Measurements from ENCODE around the gene MGAT3. TPM values are rescaled to one million over a fixed set of nuclear protein-coding genes. Genes with fewer than 3 reads are reported as not detected.
"Not testable (repeated sequence)": the region's sequence is repeated elsewhere in the genome, so short reads cannot be mapped to it uniquely, and the experiment has no call there.

The MGAT3 gene
- total and polyA plus RNA-seq, 10 donors, result 1.3 to 14.4 (median 9.1) TPM

- no peak for TF ChIP-seq POLR2AphosphoS5 (IDR thresholded peaks at IDR 0.05)
- Histone ChIP-seq H3K36me3 (peaks cover 0 to 23% (median 0%) of the 10 kb centered on the region in 6 donors), H3K9me3 (no peaks in the 10 kb centered on the region), H3K27ac (no peak overlapping the region), H3K27me3 (replicated peaks in 1 of 7) (no peaks in the 10 kb centered on the region), H3K4me1 (peaks cover 0 to 97% (median 31%) of the 10 kb centered on the region in 6 donors), H3K4me3 (no peak overlapping the region)
- intact Hi-C loops (cut with DNase I; ENCODE audit: low total_unique reads), result loop anchor here (10.0 kb wide), 1 partner anchor 85 kb away; no protein-coding TSS in a partner anchor
- 91 to 96% (median 93%) methylated on average over 11 of the region's 11 CpGs for WGBS, 5 donors
- DNase-seq, result peak; percentile 14
Measured at GRCh38 chr22:39409516-39410029, 47.2 kb upstream of the MGAT3 start.

DNA sequence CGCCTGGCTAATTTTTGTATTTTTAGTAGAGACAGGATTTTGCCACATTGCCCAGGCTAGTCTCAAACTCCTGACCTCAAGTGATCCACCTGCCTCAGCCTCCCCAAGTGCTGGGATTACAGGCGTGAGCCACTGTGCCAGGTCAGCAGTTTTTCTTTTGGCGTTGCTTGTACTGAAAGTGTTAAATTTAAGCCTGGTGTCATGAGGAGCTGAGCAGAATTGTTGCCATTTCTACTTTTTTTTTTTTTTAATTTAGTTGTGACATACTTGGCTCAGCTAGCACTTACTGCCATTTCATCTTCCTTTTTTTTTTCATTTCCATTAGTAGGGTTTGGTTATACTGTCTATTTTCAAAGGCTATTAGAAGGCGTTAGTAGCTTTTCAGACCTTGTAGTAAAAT is 46.5 kb upstream of the MGAT3 start:
- H3K4me3 ChIP-seq, result no peak overlapping the region
- peak; percentile 6 for DNase-seq
- peaks cover 0 to 23% (median 5%) of the 10 kb centered on the region in 6 donors for H3K36me3 ChIP-seq
- H3K4me1 ChIP-seq, result peaks cover 0 to 96% (median 31%) of the 10 kb centered on the region in 6 donors
- peak overlapping the region in 1 of 8 donors; percentile 10 for H3K27ac ChIP-seq
- intact Hi-C loops (cut with DNase I; ENCODE audit: low total_unique reads), result no loop called here
- H3K27me3 ChIP-seq (replicated peaks in 1 of 7), result no peaks in the 10 kb centered on the region
- no peaks in the 10 kb centered on the region for H3K9me3 ChIP-seq
- WGBS, 5 donors, result 58 to 84% (median 76%) methylated on average over 4 of the region's 4 CpGs
- TF ChIP-seq POLR2A (IDR thresholded peaks at IDR 0.05) (no peak), POLR2AphosphoS5 (IDR thresholded peaks at IDR 0.05) (no peak)
- TF ChIP-seq, protein P1, sequence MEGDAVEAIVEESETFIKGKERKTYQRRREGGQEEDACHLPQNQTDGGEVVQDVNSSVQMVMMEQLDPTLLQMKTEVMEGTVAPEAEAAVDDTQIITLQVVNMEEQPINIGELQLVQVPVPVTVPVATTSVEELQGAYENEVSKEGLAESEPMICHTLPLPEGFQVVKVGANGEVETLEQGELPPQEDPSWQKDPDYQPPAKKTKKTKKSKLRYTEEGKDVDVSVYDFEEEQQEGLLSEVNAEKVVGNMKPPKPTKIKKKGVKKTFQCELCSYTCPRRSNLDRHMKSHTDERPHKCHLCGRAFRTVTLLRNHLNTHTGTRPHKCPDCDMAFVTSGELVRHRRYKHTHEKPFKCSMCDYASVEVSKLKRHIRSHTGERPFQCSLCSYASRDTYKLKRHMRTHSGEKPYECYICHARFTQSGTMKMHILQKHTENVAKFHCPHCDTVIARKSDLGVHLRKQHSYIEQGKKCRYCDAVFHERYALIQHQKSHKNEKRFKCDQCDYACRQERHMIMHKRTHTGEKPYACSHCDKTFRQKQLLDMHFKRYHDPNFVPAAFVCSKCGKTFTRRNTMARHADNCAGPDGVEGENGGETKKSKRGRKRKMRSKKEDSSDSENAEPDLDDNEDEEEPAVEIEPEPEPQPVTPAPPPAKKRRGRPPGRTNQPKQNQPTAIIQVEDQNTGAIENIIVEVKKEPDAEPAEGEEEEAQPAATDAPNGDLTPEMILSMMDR (IDR thresholded peaks at IDR 0.05 in 8 of 11, conservative IDR thresholded peaks at IDR 0.05 in 3 of 11), result no peak

DNA sequence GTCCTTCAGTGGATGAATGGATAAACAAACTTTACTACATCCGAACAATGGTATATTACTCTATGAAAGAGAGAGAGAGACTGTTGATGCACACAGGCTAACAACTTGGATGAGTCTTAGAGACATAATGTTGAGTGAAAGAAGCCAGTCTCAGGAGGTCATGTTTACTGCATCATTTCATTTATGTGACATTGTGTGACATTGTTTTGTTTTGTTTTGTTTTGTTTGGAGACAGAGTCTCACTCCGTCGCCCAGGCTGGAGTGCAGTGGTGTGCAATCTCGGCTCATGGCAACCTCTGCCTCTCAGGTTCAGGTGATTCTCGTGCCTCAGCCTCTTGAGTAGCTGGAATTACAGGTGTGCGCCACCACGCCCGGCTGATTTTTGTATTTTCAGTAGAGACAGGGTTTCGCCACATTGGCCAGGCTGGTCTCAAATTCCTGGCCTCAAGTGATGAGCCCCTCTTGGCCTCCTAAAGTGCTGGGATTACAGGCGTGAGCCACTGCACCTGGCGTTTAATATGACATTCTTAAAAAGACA is 44.9 kb upstream of the MGAT3 start:
- H3K27me3 ChIP-seq (replicated peaks in 1 of 7); H3K9me3 ChIP-seq; intact Hi-C loops (cut with DNase I; ENCODE audit: low total_unique reads); H3K4me3 ChIP-seq: not testable (repeated sequence)
- Histone ChIP-seq H3K36me3 (peaks cover 4 to 29% (median 19%) of the 10 kb centered on the region in 6 donors), H3K4me1 (peaks cover 0 to 90% (median 31%) of the 10 kb centered on the region in 6 donors), H3K27ac (peak overlapping the region in 6 of 8 donors; percentile 21 to 72 (median 50))
- WGBS, 5 donors, result 69 to 81% (median 75%) methylated on average over 11 of the region's 11 CpGs
- DNase-seq, result peak; percentile 38

DNA sequence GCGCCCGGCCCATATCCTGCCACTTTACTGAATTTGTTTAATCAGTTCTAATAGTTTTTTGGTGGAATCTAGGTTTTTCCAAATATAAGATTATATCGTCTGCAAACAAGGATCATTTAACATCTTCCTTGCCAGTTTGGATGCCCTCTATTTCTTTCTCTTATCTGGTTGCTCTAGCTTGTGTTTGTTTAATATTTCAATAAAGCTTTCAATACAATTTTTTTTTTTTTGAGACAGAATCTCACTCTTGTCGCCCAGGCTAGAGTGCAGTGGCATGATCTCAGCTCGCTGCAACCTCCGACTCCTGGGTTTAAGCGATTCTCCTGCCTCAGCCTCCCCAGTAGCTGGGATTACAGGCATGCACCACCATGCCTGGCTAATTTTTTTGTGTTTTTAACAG is 43.6 kb upstream of the MGAT3 start:
- H3K27me3 ChIP-seq (replicated peaks in 1 of 7); DNase-seq; H3K4me3 ChIP-seq; intact Hi-C loops (cut with DNase I; ENCODE audit: low total_unique reads); H3K9me3 ChIP-seq: not testable (repeated sequence)
- whole genome bisulfite sequencing, 5 donors, result 82 to 93% (median 90%) methylated on average over 7 of the region's 7 CpGs
- Histone ChIP-seq H3K36me3 (peaks cover 5 to 43% (median 31%) of the 10 kb centered on the region in 6 donors), H3K27ac (peak overlapping the region in 5 of 8 donors; percentile 21 to 57 (median 42)), H3K4me1 (peaks cover 0 to 77% (median 31%) of the 10 kb centered on the region in 6 donors)

DNA sequence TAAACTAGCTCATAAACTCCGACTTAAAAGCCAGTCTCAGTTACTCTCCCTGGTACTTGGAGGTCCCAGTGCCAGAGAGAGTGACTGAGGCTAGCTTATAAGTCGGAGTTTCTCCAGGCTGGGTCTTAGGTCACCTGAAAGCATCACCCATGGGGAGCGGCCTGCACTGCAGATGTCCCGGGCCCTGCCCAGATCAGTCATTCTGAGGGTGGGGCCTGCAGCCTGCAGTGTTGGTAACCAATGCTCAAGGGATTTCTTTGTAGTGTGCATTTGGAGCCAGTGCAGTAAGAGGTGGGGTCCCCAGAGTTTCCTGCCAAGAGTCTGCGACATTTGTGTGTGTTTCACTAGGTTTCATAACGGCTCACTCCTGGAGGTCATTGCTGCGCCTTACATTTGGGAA is 42.4 kb upstream of the MGAT3 start:
- Histone ChIP-seq H3K36me3 (peaks cover 5 to 52% (median 43%) of the 10 kb centered on the region in 6 donors), H3K27ac (no peak overlapping the region), H3K4me3 (no peak overlapping the region), H3K9me3 (no peaks in the 10 kb centered on the region), H3K4me1 (peaks cover 0 to 66% (median 31%) of the 10 kb centered on the region in 6 donors), H3K27me3 (replicated peaks in 1 of 7) (no peaks in the 10 kb centered on the region)
- intact Hi-C loops (cut with DNase I; ENCODE audit: low total_unique reads), result no loop called here
- TF ChIP-seq POLR2AphosphoS5 (IDR thresholded peaks at IDR 0.05) (no peak), POLR2A (IDR thresholded peaks at IDR 0.05) (no peak)
- TF ChIP-seq, protein P1 (IDR thresholded peaks at IDR 0.05 in 8 of 11, conservative IDR thresholded peaks at IDR 0.05 in 3 of 11), result no peak
- DNase-seq, result peak; percentile 40
- 66 to 90% (median 81%) methylated on average over 5 to 7 of the region's 7 CpGs for WGBS, 5 donors

All from spleen (tissue), 11 donors.